Endodermal cell (in vitro differentiated cells): Measurements from ENCODE around the gene MFSD2A. TPM values are rescaled to one million over a fixed set of nuclear protein-coding genes. Genes with fewer than 3 reads are reported as not detected.
A peak's percentile ranks its signal among the peaks of the same experiment; 100 is the strongest.

ENCODE experiments used
- DNase-seq: peaks from one replicate; pipeline ENCODE4 v3.0.0-alpha.2; 2017
- H3K27ac ChIP-seq: 2 replicates; pipeline ENCODE4 v1.5.1; 2013; ENCODE audit warnings: mild to moderate bottlenecking, low read depth, low read length, moderate library complexity
- H3K27me3 ChIP-seq: 2 replicates; pipeline ENCODE4 v1.6.1; 2013; ENCODE audit warnings: mild to moderate bottlenecking, low read length, moderate library complexity; ENCODE audit not compliant: insufficient read depth, control insufficient read depth, poor library complexity, severe bottlenecking
- H3K36me3 ChIP-seq: 2 replicates; pipeline ENCODE4 v1.7.0; 2013; ENCODE audit warnings: mild to moderate bottlenecking, low read length, moderate library complexity; ENCODE audit not compliant: control insufficient read depth, insufficient read depth
- H3K4me1 ChIP-seq: one replicate; pipeline ENCODE4 v1.7.0; 2013; ENCODE audit warnings: low read length; ENCODE audit not compliant: control insufficient read depth, insufficient read depth
- H3K4me3 ChIP-seq: 2 replicates; pipeline ENCODE4 v1.5.1; 2013; ENCODE audit warnings: mild to moderate bottlenecking, low read length, moderate library complexity
- H3K9ac ChIP-seq: 2 replicates; pipeline ENCODE4 v1.6.1; 2013; ENCODE audit warnings: mild to moderate bottlenecking, low read length, moderate library complexity; ENCODE audit not compliant: poor library complexity, severe bottlenecking; ENCODE audit errors: extremely low read depth
- H3K9me3 ChIP-seq: 2 replicates; pipeline ENCODE4 v1.6.1; 2013; ENCODE audit warnings: mild to moderate bottlenecking, low read length, moderate library complexity; ENCODE audit not compliant: control insufficient read depth
- H3K27ac Mint-ChIP-seq: 2 replicates; pipeline ENCODE4 v1.8.0; 2020; ENCODE audit warnings: mixed read lengths
- H3K27me3 Mint-ChIP-seq: 2 replicates; pipeline ENCODE4 v1.8.0; 2021; ENCODE audit warnings: mild to moderate bottlenecking, mixed read lengths; ENCODE audit not compliant: insufficient read depth
- H3K36me3 Mint-ChIP-seq: 2 replicates; pipeline ENCODE4 v1.8.0; 2020; ENCODE audit warnings: low read depth, mixed read lengths
- H3K4me1 Mint-ChIP-seq: 2 replicates; pipeline ENCODE4 v1.8.0; 2020; ENCODE audit warnings: mixed read lengths
- H3K4me3 Mint-ChIP-seq: 2 replicates; pipeline ENCODE4 v1.8.0; 2020; ENCODE audit warnings: mild to moderate bottlenecking, moderate library complexity, mixed read lengths
- H3K9me3 Mint-ChIP-seq: 2 replicates; pipeline ENCODE4 v1.8.0; 2020; ENCODE audit warnings: mild to moderate bottlenecking, mixed read lengths
- CTCF ChIP-seq: fragments of 200-600 bp; sonication (generic); conservative IDR thresholded peaks from 2 replicates; pipeline ENCODE4 v1.5.0; 2021; ENCODE audit warnings: antibody characterized with exemption, mild to moderate bottlenecking
- WGBS, 2 experiments: methylation state at CpG; one replicate each; pipeline versions ENCODE4 v1.1.5 to v1.1.7; 2013; ENCODE audit warnings: missing lambda C conversion rate in 2 of 2, mixed read lengths in 1 of 2; ENCODE audit not compliant: insufficient coverage in 1 of 2, insufficient read length in 1 of 2; 5-methylcytosine and 5-hydroxymethylcytosine counted together
- total RNA-seq, 2 donors: library from RNA; stranded (reverse); fragmentation: NEBNext Ultra II Directional in 1 of 2; extraction: Animal tissue kit (Norgen Biotek cat#: 25700) in 1 of 2; gene quantifications; 2 replicates in 1 of 2; 3 replicates in 1 of 2; pipeline ENCODE4 v1.2.1, GENCODE V29; 2021

The MFSD2A gene
- total RNA-seq, 2 donors from 2014 or later = 6.3 to 8.5 TPM

- peaks cover 8% of the 10 kb centered on the region for H3K9me3 ChIP-seq
- no peaks in the 10 kb centered on the region for H3K27me3 ChIP-seq
- Mint-ChIP-seq H3K36me3 (no peaks in the 10 kb centered on the region), H3K9me3 (peaks cover 2% of the 10 kb centered on the region), H3K4me3 (no peak overlapping the region), H3K27me3 (peaks cover 5% of the 10 kb centered on the region), H3K27ac (no peak overlapping the region), H3K4me1 (peaks cover 26% of the 10 kb centered on the region)
- H3K36me3 ChIP-seq = no peaks in the 10 kb centered on the region
- H3K27ac ChIP-seq = no peak overlapping the region
- peaks cover 12% of the 10 kb centered on the region for H3K4me1 ChIP-seq
- no peak overlapping the region for H3K4me3 ChIP-seq
- 93 to 95% methylated on average over 4 of the region's 4 CpGs for WGBS, 2 experiments
- TF ChIP-seq CTCF = no peak
- no peak for DNase-seq
- no peak overlapping the region for H3K9ac ChIP-seq
Measured at GRCh38 chr1:39946216-39946615, 8.7 kb upstream of the MFSD2A start.

- Mint-ChIP-seq H3K9me3 (peaks cover 2% of the 10 kb centered on the region), H3K27ac (no peak overlapping the region), H3K36me3 (no peaks in the 10 kb centered on the region), H3K4me1 (peaks cover 20% of the 10 kb centered on the region), H3K4me3 (no peak overlapping the region), H3K27me3 (peaks cover 3% of the 10 kb centered on the region)
- no peak for TF ChIP-seq CTCF
- no peak overlapping the region for H3K27ac ChIP-seq
- H3K9me3 ChIP-seq = peaks cover 8% of the 10 kb centered on the region
- no peaks in the 10 kb centered on the region for H3K27me3 ChIP-seq
- H3K36me3 ChIP-seq = no peaks in the 10 kb centered on the region
- H3K4me3 ChIP-seq = no peak overlapping the region
- no peak for DNase-seq
- peaks cover 12% of the 10 kb centered on the region for H3K4me1 ChIP-seq
- H3K9ac ChIP-seq = no peak overlapping the region
- 91 to 95% methylated on average over 4 of the region's 4 CpGs for WGBS, 2 experiments
Measured at GRCh38 chr1:39947260-39947659, 7.7 kb upstream of the MFSD2A start.

- no peak overlapping the region for H3K27ac ChIP-seq
- H3K36me3 Mint-ChIP-seq = no peaks in the 10 kb centered on the region
- H3K4me1 Mint-ChIP-seq = peaks cover 6% of the 10 kb centered on the region
- peaks cover 25% of the 10 kb centered on the region for H3K27me3 Mint-ChIP-seq
- H3K4me3 ChIP-seq = no peak overlapping the region
- peaks cover 8% of the 10 kb centered on the region for H3K9me3 ChIP-seq
- H3K36me3 ChIP-seq = no peaks in the 10 kb centered on the region
- no peak for DNase-seq
- peak; percentile 30 for TF ChIP-seq CTCF
- H3K27ac Mint-ChIP-seq = no peak overlapping the region
- H3K9ac ChIP-seq = no peak overlapping the region
- H3K9me3 Mint-ChIP-seq = peaks cover 2% of the 10 kb centered on the region
- H3K27me3 ChIP-seq = peaks cover 10% of the 10 kb centered on the region
- no peak overlapping the region for H3K4me3 Mint-ChIP-seq
- H3K4me1 ChIP-seq = no peaks in the 10 kb centered on the region
- 88 to 91% methylated on average over 2 of the region's 2 CpGs for WGBS, 2 experiments
Measured at GRCh38 chr1:39949891-39950290, 5.1 kb upstream of the MFSD2A start.
